ENCODE measurements around the gene OGDH. TPM values are rescaled to one million over a fixed set of nuclear protein-coding genes. Genes with fewer than 3 reads are reported as not detected.

The OGDH gene
- total and polyA plus RNA-seq, 2 of the 4 experiments (the other 2 are of a cell fraction) = 47.4 to 56.5 TPM

GRCh38 chr7:44590910-44591309, 15.5 kb upstream of the OGDH start:
- in situ Hi-C loops (cut with MboI; ENCODE audit: low sequenced_read_pairs) = loop anchor here (10.0 kb wide), 2 partner anchors 254 to 544 kb away; partner anchors contain the start of gene H2AZ2
- no peak overlapping the region for H3K23ac ChIP-seq (ENCODE audit: low read depth, low read length)
- no CpG with 5 or more reads among the region's 1 CpG for WGBS, 2 experiments (ENCODE audit: extremely low coverage in 2 of 2, insufficient read length in 1 of 2)
- POLR2A ChIA-PET (ENCODE audit: unreplicated experiment) = interaction anchor here (0.6 kb wide), 1 partner anchor 213 kb away, joined by 5 read pairs; no protein-coding TSS in a partner anchor
- H3K4ac ChIP-seq (ENCODE audit: low read depth, low read length) = no peak overlapping the region
- H2BK5ac ChIP-seq (ENCODE audit: low read depth, low read length, poor library complexity, severe bottlenecking) = no peak overlapping the region
- intact Hi-C loops (cut with micrococcal nuclease) = no loop called here
- DNase-seq (no peak), ATAC-seq (ENCODE audit: low read depth) (no peak)
- no peaks in the 10 kb centered on the region for H3K79me1 ChIP-seq (ENCODE audit: low read depth in 1 of 2, low read length in 2 of 2)
- no peak overlapping the region for H2AK5ac ChIP-seq (ENCODE audit: low read depth, low read length)
- H4K20me1 ChIP-seq (ENCODE audit: insufficient read depth, low read length) = no peaks in the 10 kb centered on the region
- no peak overlapping the region for H3K18ac ChIP-seq (ENCODE audit: low read depth, low read length)
- H2BK15ac ChIP-seq (ENCODE audit: low read depth, low read length) = no peak overlapping the region
- no peak overlapping the region for H3K4me3 ChIP-seq (ENCODE audit: insufficient read depth, low read depth, low read length)
- no peak overlapping the region for H4K5ac ChIP-seq (ENCODE audit: low read depth, low read length)
- no peak overlapping the region for H3K4me2 ChIP-seq (ENCODE audit: low read depth, low read length)
- no peak overlapping the region for H2AK9ac ChIP-seq (replicated peaks; ENCODE audit: low read depth, low read length, poor library complexity)
- no peak overlapping the region for H4K91ac ChIP-seq (ENCODE audit: insufficient read depth, low read depth, low read length)
- H4K8ac ChIP-seq (ENCODE audit: low read depth in 2 of 2, low read length in 2 of 2) = no peak overlapping the region
- TF ChIP-seq RCOR1 (IDR thresholded peaks at IDR 0.05; ENCODE audit: insufficient replicate concordance, low read length) = no peak
- no peak for TF ChIP-seq MXI1 (IDR thresholded peaks at IDR 0.05; ENCODE audit: borderline replicate concordance, low read depth, low read length)
- no peak for TF ChIP-seq MAFK (IDR thresholded peaks at IDR 0.05; ENCODE audit: low read depth, low read length)
- no peak overlapping the region for H2AFZ ChIP-seq (replicated peaks; ENCODE audit: low read length, poor library complexity)
- H3K4me1 ChIP-seq (ENCODE audit: control insufficient read depth, insufficient read depth, low read length) = peaks cover 2% of the 10 kb centered on the region; the same call in 1 of the 2 replicates
- no peak overlapping the region for H3K27ac ChIP-seq (ENCODE audit: insufficient read depth, low read length)
- no TSS peak for BruUV-seq (replicated peaks)
- dilution Hi-C loops (cut with HindIII; ENCODE audit: low sequenced_read_pairs, unreplicated experiment) = no loop called here
- no peaks in the 10 kb centered on the region for H3K9me3 ChIP-seq (ENCODE audit: control insufficient read depth, insufficient read depth, low read length)
- no peak overlapping the region for H2BK20ac ChIP-seq (ENCODE audit: low read depth, low read length)
- no peak overlapping the region for H3K14ac ChIP-seq (replicated peaks; ENCODE audit: low read depth, low read length)
- H3K56ac ChIP-seq (ENCODE audit: extremely low read depth, insufficient read depth, low read length) = no peak overlapping the region
- H3K9me1 ChIP-seq (ENCODE audit: insufficient read depth, low read length) = no peaks in the 10 kb centered on the region
- no peaks in the 10 kb centered on the region for H3K27me3 ChIP-seq (ENCODE audit: control insufficient read depth, insufficient read depth, low read length)
- H2BK120ac ChIP-seq (ENCODE audit: low read depth, low read length) = no peak overlapping the region
- CTCF ChIA-PET = interaction anchor here (0.9 to 1.1 kb wide), 2 partner anchors 103 to 256 kb away, joined by 3 to 4 read pairs; no protein-coding TSS in a partner anchor
- H3K36me3 ChIP-seq (ENCODE audit: control insufficient read depth, insufficient read depth, low read length) = no peaks in the 10 kb centered on the region
- H3K9ac ChIP-seq (ENCODE audit: low read depth, low read length) = no peak overlapping the region

All from IMR-90 (cell line).